PC-3 (cell line): ENCODE measurements around the gene PPP2R3A.

Source experiments
- CTCF ChIP-seq: fragments of 300-600 bp; sonication (generic); conservative IDR thresholded peaks from 2 replicates; pipeline ENCODE4 v1.5.1; 2017; ENCODE audit warnings: antibody characterized with exemption, low read depth, mild to moderate bottlenecking, low read length
- EZH2 ChIP-seq: fragments of 300-600 bp; sonication (generic); IDR thresholded peaks from one replicate; pipeline ENCODE4 v1.6.1; 2017; ENCODE audit warnings: antibody characterized with exemption, mild to moderate bottlenecking, low read length; ENCODE audit not compliant: unreplicated experiment
- EZH2phosphoT487 ChIP-seq: fragments of 300-600 bp; sonication (generic); IDR thresholded peaks from 2 replicates; pipeline ENCODE4 v1.6.1; 2018; ENCODE audit warnings: mild to moderate bottlenecking, antibody characterized with exemption, low read length, borderline replicate concordance

GRCh38 chr3:135992072-135992471, 26.5 kb downstream of the PPP2R3A start:
- no peak for TF ChIP-seq CTCF
- TF ChIP-seq EZH2, result no peak
- TF ChIP-seq EZH2phosphoT487, result no peak
